WTC11 (cell line): ENCODE results near the gene HSPBAP1.

Experiments used
- CTCF ChIP-seq: fragments of 200-600 bp; IDR thresholded peaks from 2 replicates; pipeline ENCODE4 v1.8.0; 2022; ENCODE audit warnings: antibody characterized with exemption
- ELF4 ChIP-seq: sonication (generic); formaldehyde crosslinking; IDR thresholded peaks from 2 replicates; pipeline ENCODE4 v1.8.1; 2022; ENCODE audit warnings: low read depth, mild to moderate bottlenecking, moderate library complexity, missing genetic modification reagents
- JUN ChIP-seq: sonication (generic); formaldehyde crosslinking; IDR thresholded peaks from 2 replicates; pipeline ENCODE4 v1.8.0; 2023; ENCODE audit warnings: mild to moderate bottlenecking, missing genetic modification reagents
- NR2C2 ChIP-seq: sonication (generic); formaldehyde crosslinking; IDR thresholded peaks from 2 replicates; pipeline ENCODE4 v1.8.0; 2022; ENCODE audit warnings: mild to moderate bottlenecking, missing genetic modification reagents
- RELA ChIP-seq: sonication (generic); formaldehyde crosslinking; IDR thresholded peaks from 2 replicates; pipeline ENCODE4 v1.8.1; 2022; ENCODE audit warnings: missing genetic modification reagents, mild to moderate bottlenecking, borderline replicate concordance
- SMAD3 ChIP-seq: sonication (generic); formaldehyde crosslinking; IDR thresholded peaks from 2 replicates; pipeline ENCODE4 v1.8.0; 2022; ENCODE audit warnings: missing genetic modification reagents, mild to moderate bottlenecking, borderline replicate concordance
- SP1 ChIP-seq: sonication (generic); formaldehyde crosslinking; conservative IDR thresholded peaks from 2 replicates; pipeline ENCODE4 v1.8.1; 2022; ENCODE audit warnings: missing genetic modification reagents
- TEAD4 ChIP-seq: sonication (generic); formaldehyde crosslinking; IDR thresholded peaks from 2 replicates; pipeline ENCODE4 v1.8.0; 2022; ENCODE audit warnings: mild to moderate bottlenecking, missing genetic modification reagents
- TP53 ChIP-seq: sonication (generic); formaldehyde crosslinking; IDR thresholded peaks from 2 replicates; pipeline ENCODE4 v1.8.1; 2023; ENCODE audit warnings: mild to moderate bottlenecking, missing genetic modification reagents
- ZNF121 ChIP-seq: sonication (generic); formaldehyde crosslinking; IDR thresholded peaks from 2 replicates; pipeline ENCODE4 v1.8.0; 2023; ENCODE audit warnings: missing genetic modification reagents
- ZNF512 ChIP-seq: sonication (generic); formaldehyde crosslinking; IDR thresholded peaks from 2 replicates; pipeline ENCODE4 v1.8.1; 2022; ENCODE audit warnings: missing genetic modification reagents, borderline replicate concordance
- TF ChIP-seq, protein P1 (sequence below): fragments of 250-450 bp; sonication (Bioruptor Pico); IDR thresholded peaks from 2 replicates; pipeline ENCODE4 v1.9.0; 2021; ENCODE audit warnings: mild to moderate bottlenecking
- TF ChIP-seq, protein P2 (sequence below): fragments of 250-450 bp; sonication (Bioruptor Pico); IDR thresholded peaks from 2 replicates; pipeline ENCODE4 v1.9.0; 2021; ENCODE audit warnings: mild to moderate bottlenecking

DNA sequence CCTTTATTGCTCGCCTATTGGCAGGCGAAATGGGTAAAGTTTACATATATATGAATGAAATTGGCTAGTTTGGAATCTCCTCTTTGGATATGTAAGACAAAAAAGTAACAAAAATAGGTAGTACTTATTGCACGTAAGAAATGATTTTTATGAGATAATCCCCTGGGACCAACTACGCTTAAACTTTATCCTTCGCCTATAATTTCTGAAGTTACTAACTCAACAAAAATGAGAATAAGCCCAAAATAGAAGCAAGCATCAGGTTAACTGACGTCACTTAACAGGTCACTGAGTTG lies 800 bp upstream of the HSPBAP1 start:
- TF ChIP-seq CTCF = no peak
- TF ChIP-seq SMAD3 (CRISPR knock-in tag) = no peak
- TF ChIP-seq ELF4 (CRISPR knock-in tag) = no peak
- TF ChIP-seq, protein P1, sequence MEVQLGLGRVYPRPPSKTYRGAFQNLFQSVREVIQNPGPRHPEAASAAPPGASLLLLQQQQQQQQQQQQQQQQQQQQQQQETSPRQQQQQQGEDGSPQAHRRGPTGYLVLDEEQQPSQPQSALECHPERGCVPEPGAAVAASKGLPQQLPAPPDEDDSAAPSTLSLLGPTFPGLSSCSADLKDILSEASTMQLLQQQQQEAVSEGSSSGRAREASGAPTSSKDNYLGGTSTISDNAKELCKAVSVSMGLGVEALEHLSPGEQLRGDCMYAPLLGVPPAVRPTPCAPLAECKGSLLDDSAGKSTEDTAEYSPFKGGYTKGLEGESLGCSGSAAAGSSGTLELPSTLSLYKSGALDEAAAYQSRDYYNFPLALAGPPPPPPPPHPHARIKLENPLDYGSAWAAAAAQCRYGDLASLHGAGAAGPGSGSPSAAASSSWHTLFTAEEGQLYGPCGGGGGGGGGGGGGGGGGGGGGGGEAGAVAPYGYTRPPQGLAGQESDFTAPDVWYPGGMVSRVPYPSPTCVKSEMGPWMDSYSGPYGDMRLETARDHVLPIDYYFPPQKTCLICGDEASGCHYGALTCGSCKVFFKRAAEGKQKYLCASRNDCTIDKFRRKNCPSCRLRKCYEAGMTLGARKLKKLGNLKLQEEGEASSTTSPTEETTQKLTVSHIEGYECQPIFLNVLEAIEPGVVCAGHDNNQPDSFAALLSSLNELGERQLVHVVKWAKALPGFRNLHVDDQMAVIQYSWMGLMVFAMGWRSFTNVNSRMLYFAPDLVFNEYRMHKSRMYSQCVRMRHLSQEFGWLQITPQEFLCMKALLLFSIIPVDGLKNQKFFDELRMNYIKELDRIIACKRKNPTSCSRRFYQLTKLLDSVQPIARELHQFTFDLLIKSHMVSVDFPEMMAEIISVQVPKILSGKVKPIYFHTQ = no peak
- no peak for TF ChIP-seq RELA
- no peak for TF ChIP-seq ZNF512
- TF ChIP-seq, protein P2, sequence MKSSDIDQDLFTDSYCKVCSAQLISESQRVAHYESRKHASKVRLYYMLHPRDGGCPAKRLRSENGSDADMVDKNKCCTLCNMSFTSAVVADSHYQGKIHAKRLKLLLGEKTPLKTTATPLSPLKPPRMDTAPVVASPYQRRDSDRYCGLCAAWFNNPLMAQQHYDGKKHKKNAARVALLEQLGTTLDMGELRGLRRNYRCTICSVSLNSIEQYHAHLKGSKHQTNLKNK = no peak
- TF ChIP-seq TEAD4 (CRISPR knock-in tag) = no peak
- no peak for TF ChIP-seq ZNF121 (CRISPR knock-in tag)
- TF ChIP-seq NR2C2 = no peak
- TF ChIP-seq SP1 (CRISPR knock-in tag) = no peak
- TF ChIP-seq JUN (CRISPR knock-in tag) = no peak
- TF ChIP-seq TP53 (CRISPR knock-in tag) = no peak
